ENCODE data around the gene BCO1.

- TF ChIP-seq POLR2A (IDR thresholded peaks at IDR 0.05) (no peak), CTCF (IDR thresholded peaks at IDR 0.05) (no peak)
These were observed 4.6 kb downstream of the BCO1 start for GRCh38 chr16:81242977-81243618.

Data from testis (tissue), 2 donors.